GM18909 (cell line): Measurements from ENCODE around the gene ARG1.

Experiments
- ATAC-seq: cut with Tn5 transposase; IDR thresholded peaks from one replicate; pipeline ENCODE4 v1.9.1; 2021; ENCODE audit warnings: mild to moderate bottlenecking; ENCODE audit not compliant: unreplicated experiment, poor library complexity

Gene ARG1

DNA sequence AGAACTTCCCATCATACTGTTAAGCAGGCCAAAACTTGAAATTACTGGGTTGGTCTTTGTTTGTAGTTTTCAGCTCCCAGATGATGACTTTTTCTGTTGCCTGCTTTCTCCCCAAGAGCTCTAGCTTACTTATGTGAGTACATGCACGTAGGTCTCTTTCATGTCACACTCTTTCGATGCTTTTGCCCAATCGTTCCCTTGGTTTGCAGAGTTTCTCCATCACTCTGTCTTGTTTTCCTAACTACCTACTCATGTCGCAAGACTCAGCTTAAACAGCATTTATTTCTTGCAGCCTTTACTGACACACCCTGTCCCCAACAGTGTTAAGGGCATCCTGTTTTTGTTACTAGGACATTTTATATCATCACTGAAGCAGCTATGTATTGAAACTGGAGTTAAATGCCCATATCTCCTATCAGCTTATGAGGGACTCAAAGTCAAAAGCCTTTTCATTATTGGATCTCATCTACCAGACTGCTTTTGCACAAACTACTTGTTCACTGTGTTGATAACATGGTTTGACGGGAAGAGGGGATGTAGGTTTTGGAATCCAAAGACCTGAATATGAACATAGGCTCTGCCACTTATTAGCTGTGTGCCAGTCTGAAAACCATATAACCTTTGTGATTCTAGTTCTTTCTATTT, 2.9 kb downstream of the ARG1 start:
- ATAC-seq: no peak

DNA sequence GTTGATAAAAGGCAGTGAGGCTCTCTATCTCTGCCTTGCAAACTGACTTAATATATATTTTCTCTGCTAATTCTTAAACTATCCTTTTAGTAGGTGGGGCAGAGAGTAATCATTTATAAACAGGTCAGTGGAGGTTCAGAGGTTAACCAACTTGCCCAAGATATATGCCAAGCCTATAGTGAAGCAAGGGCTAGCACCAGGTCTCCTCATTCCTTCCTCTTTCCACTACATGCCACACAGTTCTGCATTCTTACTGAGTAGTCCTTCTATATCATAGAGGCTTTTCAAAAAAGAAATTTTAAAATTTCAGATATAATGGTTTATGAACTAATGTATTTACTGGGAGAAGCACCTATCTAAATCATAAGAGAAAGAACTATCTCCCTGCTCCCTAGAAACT, 8.5 kb downstream of the ARG1 start:
- ATAC-seq: no peak

DNA sequence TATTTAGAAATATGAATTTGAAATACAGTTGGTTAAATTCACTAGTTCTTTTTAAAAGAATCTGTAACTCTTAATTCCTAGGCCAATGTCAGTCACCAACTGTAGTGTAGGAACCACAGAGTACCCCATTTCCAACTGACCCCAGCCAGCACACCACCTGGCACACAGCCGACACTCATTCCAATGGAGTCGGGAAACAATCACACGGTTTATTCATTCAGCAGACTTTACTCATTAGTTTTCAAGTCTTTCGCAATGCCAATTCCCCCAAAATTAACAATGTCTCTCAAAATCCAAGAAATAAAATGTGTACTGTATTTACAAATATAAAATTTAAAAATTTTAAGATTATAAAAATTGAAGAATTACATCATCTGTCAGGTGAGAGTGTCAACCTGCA, 13.5 kb downstream of the ARG1 start:
- ATAC-seq: no peak

DNA sequence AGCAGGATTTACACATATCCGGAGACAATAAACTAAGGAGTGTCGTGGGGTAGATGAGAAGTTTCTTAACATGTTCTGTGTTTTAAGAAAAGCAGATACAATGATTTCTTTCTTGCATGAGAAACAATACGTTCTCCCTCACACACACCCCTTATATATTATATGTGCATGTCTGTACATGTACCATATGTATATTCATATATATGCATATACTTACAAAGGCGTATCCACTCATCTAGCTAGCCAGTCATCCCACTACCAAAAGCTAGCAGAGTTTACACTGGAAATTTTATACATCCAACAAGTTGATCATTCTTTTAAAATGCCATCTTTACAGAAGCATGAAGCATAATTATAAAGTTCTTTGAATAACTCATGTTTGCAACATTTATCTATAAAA, 14.9 kb downstream of the ARG1 start:
- ATAC-seq: no peak

DNA sequence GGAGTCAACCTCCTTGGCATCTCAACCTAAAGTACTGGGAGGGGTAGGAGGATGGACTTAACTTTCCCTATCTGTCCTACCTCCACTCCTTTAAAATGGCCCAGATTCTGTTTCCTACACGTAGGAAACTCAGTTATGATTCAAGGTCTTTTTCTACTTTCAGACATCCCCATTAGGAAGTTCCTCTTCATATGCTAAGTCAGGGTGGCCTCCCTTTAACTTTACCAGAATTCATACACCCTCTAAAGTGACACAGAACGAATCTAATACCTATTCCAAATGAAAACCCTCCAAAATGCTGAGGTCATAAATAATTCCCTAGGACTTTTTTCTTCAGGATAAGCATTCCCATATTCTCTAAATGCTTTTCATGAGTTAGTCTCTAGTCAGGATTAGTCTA, 15.6 kb downstream of the ARG1 start:
- no peak for ATAC-seq

DNA sequence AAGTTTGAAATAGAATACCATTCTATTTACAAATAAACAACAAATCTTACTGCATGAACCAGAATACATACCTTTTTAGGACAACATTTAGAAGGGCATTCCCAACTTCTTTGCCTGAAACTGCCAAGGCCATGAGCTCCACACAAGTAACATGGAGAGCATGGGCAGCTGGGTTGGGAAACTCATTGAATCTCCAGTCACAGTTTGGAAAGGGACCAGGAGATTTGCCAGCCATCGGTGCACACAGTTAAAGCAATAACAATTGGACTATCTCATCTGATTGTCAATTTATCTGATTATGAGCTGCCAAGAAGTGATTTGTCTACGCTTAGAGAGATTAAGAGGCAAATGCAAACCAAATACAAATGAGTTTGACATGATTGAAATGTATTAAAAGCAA, 19.9 kb downstream of the ARG1 start:
- no peak for ATAC-seq

DNA sequence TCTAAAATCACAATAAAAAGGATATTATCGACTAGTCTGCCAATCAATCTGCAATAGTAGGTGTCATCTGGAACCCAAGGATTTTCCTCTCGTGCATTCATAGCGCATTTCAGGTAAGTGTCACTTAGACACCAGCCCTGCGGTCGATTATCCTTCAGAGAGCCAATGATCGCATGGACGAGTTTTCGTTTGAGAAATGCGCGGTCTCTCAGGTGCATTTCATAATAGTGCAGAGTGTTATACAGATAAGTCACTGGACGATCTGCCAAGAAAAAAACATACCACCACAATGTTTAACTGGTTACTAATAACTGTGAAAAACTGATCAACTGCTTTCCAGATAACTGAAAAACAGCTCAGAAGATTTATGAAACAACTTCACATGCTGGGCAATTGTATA, 21.0 kb downstream of the ARG1 start:
- no peak for ATAC-seq

DNA sequence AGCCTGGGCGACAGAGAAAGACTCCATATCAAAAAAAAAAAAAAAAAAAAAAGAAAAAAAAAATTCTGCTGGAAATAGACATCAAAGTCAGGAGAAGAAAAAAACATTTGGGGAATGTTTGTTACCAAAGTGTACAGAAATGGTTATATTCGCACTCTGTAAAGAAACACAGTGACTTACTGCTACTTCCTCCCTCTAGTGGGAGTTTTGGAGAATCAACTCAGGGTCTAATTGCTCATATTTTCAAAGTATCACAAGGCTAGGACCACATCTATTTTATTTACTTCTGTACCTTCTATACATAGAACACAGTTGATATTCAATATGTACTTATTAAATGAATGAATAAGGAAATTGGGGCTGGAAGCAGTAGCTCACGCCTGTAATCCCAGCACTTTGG, 24.4 kb downstream of the ARG1 start:
- no peak for ATAC-seq

DNA sequence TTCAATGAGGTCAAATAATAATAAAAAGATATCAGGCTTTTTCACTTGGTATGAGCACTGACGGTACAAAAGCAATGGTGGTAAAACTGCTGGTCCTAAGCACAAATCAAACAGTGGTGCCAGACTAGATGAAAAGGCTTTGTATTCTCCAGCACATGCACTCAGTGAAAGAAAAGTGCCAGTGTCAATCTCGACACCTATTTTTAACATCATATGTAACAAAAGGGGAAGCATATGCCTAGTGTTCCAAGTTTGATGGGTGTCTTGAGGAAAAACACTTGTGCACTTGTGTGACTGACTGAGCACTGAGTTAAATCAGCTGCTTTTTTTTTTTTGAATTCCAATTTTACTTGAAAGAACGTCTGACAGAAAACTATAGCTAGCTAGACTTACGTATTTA, 27.7 kb downstream of the ARG1 start:
- no peak for ATAC-seq

DNA sequence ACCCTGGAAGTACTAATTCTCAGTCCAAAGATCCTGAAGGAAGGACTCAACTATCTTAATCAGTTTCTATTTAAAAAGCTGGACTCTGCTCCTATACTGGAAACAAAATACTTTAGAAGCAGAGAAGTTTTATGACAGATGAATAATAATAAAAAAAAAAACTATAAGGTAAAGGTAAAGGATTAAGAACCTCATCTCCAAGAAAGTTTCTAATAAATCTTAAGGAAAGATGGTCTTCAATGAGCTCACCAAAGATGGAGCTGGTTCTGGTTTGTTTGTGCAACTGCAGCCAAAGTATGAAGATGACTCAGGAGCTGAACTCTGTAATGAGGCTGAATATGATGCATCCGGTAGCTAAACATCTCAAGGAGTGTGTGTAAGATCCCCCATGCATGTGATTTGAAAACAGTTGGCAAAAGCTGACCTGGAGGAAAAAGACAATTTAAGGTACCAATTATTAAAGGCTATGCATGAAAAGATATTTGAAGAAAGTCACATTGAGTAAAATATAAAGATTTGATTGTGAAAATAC, 29.8 kb downstream of the ARG1 start:
- ATAC-seq: no peak

DNA sequence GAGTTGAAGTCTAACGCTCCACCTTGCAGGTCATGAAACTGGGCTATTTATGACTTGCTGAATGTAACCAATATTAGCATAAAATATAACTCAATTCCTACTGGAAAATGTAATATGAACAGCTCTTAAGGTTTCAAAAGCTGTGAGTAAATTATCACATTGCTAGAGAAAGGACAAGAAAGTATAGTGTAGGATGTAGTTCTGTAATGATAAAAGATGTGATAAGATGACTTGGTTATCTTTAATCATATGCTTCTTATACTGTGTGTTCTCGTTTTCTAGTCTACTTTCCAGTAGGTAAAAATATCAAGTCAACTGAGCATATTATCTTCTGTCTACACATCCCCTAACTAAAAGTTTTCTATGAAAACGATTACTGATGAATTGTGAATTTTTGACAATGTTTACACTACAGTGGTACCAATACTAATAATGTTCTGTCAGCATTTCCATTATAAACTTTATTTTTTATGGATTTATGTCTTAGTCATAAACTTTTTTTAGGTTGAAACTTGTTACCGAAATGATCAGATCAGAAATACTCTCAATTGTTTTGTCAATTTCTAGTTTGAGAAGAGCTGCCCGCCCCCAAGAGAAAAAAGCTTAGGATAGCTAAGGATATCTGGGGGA, 40.4 kb downstream of the ARG1 start:
- ATAC-seq: no peak

DNA sequence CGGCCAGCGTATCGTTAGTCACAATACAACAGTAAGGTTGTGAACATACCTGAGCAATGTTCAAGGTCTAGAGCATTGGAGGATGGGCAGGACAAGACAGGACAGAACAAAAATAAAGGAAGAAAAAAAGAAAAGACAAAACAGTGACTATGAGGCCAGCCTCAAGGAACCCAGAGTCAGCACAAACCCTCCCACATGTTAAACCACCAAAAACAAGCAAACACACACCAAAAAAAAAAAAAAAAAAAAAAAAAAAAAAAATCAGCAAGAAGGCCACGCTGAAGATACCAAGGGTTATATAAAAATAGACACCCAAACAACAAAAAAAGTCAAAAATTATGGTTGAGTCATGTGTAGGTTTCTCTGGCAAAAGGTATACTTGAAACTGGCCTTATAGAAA, 42.2 kb downstream of the ARG1 start:
- ATAC-seq: no peak

DNA sequence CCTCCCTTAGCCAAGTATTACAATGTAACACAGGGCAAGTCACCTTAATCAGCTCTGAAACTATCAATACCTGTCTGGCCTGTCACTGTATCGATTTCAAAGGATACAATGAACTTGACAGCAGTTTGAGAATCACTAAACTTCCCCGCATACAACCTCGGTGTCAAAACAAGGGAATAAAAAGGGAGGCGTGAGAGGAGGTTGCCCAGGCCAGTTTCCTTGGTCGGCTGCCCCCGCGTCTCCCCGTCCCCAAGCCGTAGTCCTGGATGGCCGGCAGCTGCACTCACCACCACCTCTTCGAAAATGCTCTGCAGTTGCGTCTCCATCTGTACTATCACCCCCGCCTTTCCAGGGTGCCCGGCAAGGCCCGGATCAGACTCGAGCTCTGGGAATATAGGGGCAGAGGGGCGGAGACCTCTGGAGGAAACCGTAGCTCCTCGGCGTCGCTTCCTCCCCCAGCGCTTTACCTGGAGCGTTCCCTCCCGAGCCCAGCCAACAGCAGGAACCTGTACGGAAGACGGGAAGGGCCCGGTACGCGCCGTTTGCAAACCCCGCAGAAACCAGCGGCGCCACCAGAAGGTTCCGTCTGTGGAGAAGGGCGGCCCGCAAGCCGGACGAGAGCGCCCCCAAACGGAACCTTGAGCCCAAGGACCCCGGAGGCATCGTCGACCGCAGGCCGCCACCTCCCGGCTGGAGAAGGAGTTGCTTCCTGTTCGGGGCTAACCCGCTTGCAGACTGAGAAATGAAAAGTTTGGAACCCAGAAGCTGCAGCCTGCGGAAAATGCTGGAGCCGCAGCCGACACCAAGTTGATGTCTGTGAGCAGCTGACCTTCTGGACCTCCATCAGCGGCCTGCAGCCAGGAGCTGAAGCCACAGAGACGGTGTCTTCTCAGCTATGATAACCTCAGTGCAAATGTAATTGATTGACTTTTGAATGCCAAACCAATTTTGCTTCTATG, 55.0 kb downstream of the ARG1 start, which contains the start of gene MED23:
MED23 (minus strand) TSS at position 519 of the 959 bp plus-strand sequence; CDS start at position 326, 193 bp downstream.
- ATAC-seq: peak; percentile 97

DNA sequence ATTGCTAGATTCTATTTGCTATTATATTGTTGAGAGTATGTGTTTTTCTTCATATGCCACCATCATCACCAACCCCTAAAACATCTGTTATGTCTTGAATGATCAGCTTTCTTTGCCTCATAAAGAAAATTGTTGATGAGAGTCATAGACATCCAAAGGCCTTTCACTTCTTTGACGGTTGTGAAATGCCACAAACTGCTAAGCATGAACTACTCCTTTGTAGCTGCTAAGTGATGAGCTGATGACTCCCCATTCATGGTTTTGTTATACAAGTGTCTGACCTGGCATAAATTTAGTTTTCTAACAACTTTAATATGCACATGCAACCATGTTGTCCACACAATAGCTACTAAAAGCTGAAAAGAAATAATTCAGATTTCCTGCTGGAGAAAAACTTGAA, 55.7 kb downstream of the ARG1 start:
- ATAC-seq: no peak

DNA sequence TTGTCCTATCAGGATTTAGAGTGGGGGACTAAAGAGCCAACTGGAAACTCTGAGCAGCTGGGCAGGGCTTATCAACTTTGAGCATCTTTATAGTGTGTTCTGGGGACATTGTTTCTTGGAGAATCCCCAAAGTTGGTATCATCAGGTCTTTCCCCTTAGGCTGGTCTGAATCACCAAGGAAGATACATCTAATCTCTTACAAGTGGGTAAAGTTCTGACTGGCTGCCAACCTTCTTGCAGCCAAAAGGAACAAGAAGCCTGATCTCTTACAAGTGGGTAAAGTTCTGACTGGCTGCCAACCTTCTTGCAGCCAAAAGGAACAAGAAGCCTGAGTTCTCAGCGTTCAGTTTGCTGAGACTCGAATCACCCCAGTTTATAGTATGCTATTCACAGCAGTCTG, 56.6 kb downstream of the ARG1 start:
- no peak for ATAC-seq

DNA sequence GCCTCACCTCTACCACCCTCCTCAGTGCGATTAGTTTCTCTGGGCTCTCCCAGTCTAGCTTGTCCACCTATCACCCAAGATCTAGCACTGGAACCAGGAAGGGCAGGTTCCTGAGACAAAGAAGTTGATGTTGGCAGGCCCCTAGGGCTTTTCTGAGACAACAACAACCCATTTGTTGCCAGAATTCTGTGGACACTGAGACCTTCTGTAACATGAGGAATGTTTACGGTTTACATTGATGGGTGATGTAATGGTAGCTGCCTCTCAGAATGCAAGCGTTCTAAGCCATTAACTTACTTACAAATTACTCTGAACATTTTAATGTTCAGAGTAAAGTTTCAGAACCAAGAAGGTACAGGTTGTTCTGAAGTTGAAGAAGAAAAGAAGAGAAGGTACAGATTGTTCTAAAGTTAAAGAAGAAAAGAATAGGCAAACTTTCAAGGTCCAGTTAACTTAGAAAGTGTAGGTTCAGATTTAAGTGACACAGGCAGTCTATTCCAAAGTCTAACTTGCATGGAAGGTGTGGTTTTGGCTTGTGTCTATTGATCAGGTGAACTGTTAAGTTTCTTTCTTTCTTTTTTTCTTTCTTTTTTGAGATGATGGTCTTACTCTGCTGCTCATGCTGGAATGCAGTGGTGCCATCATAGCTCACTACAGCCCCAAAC, 58.7 kb downstream of the ARG1 start:
- ATAC-seq: no peak
